Measurements from ENCODE around the gene TMEM80.
"Not testable (repeated sequence)": the region's sequence is repeated elsewhere in the genome, so short reads cannot be mapped to it uniquely, and the experiment has no call there.

TMEM80 gene

GRCh38 chr11:695538-696248 is at the start of gene TMEM80:
Gene TMEM80, plus strand, starts transcription at chr11:695816. Its CDS starts 12 bp downstream, at chr11:695828.
- peak; percentile 96 for DNase-seq (ENCODE audit: low read depth)

- DNase-seq (ENCODE audit: low read depth) = no peak
Observed at GRCh38 chr11:646214-646613, 49.4 kb upstream of the TMEM80 start.

DNA sequence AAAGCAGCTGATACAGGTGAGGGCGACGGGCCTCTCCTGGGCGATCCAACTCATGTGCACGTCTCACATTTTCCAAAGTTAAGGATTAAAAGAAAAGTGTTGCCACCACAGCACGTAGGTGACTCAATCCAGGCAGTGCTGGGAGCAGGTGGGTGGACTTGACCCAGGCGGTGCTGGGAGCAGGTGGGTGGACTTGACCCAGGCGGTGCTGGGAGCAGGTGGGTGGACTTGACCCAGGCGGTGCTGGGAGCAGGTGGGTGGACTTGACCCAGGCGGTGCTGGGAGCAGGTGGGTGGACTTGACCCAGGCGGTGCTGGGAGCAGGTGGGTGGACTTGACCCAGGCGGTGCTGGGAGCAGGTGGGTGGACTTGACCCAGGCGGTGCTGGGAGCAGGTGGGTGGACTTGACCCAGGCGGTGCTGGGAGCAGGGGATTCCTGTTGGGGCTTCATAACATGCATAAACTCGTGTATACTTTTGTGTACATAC is 47.9 kb upstream of the TMEM80 start:
- not testable (repeated sequence) for DNase-seq (ENCODE audit: low read depth)

DNA sequence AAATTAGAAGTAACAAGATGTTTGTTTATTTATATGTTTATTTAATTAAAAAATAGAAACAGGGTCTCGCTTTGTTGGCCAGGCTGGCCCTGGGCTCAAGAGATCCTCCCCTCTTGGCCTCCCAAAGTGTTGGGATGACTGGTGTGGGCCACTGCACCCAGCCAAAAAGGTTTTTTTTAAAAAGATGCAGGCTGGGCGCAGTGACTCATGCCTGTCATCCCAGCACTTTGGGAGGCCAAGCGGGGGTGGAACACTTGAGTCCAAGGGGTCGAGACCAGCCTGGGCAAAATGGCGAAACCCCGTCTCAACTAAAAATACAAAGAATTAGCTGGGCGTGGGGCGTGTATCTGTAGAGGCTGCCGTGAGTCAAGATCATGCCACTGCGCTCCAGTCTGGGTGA is 45.1 kb upstream of the TMEM80 start:
- DNase-seq (ENCODE audit: low read depth) = no peak

DNA sequence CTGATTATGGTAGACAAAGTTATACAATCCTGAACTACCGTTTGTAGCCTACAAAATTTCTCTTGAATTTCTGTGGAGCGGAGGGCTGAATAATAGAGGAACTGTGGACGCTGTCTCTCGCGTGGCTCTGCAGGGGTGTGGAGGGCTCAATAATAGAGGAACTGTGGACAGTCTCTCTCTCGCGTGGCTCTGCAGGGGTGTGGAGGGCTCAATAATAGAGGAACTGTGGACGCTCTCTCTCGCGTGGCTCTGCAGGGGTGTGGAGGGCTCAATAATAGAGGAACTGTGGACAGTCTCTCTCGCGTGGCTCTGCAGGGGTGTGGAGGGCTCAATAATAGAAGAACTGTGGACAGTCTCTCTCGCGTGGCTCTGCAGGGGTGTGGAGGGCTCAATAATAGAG is 42.5 kb upstream of the TMEM80 start:
- not testable (repeated sequence) for DNase-seq (ENCODE audit: low read depth)

DNA sequence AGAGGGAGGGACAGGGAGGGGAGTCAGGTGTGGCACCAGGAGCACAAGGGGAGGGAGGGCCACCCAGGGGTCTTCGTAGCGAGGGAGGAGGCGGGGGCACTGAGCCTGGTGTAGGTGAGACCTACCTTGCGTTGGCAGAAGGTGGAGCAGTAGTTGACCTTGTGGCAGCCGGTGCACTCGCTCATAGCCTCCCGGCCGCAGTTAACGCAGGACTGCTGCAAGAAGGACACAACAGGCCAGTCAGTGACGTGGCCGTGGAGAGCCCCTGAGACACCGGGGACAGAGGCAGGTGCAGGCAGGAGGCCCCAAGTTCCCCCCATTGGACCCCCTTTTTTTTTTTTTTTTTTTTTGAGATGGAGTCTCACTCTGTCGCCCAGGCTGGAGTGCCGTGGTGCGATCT is 41.8 kb upstream of the TMEM80 start:
- DNase-seq (ENCODE audit: low read depth) = no peak

- DNase-seq (ENCODE audit: low read depth) = not testable (repeated sequence)
Observed at GRCh38 chr11:654444-654843, 41.2 kb upstream of the TMEM80 start.

DNA sequence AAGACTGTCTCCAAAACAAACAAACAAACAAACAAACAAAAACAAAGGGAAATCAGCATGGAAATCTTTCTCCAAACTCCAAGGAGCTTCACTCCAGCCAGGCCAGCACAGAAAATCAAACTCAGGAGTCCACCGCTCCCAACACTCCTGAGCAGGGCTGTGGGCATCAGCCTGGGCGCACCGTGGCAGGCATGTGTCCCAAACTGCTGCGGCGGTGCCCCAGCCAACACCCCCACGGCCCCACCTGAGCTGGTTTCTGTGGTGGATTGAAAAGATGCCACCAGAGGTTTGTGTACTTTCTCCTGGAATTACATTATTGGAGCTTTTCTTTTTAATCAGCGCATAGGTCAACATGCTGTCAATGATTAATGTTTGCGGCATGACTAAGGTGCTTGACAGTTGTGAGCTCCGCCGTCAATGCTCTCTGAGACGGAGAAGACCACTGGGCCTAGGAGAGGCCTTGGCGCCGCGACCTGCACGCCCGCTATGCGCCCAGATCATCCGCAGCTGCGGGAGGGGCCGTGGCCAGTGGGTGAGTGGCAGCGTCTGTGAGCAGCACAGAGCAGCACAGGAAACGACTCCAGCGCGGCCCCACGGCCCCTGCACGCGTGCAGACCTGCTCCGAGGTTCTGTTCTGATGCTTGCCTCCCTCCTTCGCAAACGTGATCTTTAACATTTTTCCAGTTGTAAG is 40.4 kb upstream of the TMEM80 start:
- DNase-seq (ENCODE audit: low read depth) = no peak

- DNase-seq (ENCODE audit: low read depth) = no peak
Observed at GRCh38 chr11:656426-656825, 39.2 kb upstream of the TMEM80 start.

DNA sequence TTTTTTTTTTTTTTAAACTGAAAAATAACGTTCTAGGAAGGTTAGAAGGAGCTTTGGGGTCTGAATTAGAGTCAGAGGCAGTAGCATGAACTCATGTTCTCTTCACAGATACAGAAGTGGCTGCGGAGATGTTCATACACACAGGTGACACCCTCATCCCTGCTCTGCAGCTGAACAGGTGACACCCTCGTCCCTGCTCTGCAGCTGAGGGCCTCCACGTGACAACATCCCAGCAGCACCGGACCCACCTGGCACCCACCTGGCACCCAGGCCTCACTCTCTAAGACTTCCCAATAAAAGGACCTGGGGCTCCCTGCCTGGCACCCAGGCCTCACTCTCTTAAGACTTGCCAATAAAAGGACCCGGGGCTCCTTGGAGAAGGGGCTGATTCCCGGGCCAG is 38.8 kb upstream of the TMEM80 start:
- DNase-seq (ENCODE audit: low read depth) = no peak

- DNase-seq (ENCODE audit: low read depth) = no peak
Observed at GRCh38 chr11:657691-658126, 37.9 kb upstream of the TMEM80 start.

GRCh38 chr11:659532-660085 is 36.0 kb upstream of the TMEM80 start:
- no peak for DNase-seq (ENCODE audit: low read depth)

DNA sequence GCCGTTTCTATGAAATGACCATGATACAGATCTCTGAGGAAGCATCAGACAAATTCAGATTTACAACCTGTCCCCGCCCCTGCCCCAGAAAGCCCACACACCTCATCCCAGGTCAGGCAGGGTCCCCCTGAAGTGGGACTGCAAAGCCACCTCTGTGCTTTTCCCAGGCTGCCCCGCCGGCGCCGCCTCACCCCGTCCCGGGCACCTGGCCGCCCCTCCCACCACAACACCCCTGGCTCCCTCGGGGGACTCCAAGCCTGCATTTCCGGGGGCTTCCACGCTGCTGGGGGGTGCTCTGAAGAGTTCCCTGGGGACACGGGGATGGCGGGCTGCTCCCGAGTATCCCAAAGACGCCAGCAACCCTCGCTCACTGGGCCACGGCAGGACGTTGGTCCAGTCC is 35.3 kb upstream of the TMEM80 start:
- no peak for DNase-seq (ENCODE audit: low read depth)

GRCh38 chr11:660681-661444 is 34.8 kb upstream of the TMEM80 start:
- DNase-seq (ENCODE audit: low read depth) = no peak

DNA sequence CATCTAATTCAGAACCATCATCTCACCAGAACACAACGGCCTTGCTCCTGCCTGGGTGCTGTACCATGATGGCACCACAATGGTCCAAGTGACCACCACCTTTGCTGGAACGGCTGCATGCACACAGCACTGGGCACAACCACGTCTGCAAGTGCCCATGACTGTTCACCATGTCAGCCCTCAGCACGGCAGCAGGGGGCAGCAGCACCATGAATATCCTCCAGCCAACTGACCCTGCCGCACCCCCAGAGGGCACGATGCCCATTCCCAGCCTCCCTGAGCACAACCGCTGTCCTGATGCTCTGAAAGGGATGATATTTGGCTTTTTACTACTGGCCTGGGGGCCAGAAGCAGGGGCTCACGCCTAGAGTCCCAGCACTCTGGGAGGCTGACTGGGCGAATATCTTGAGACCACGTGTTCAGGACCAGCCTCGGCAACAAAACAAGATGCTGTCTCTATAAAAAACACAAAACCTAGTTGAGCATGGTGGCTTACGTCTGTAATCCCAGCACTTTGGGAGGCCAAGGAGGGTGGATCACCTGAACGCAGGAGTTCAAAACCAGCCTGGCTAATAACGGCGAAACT is 32.8 kb upstream of the TMEM80 start:
- peak; percentile 44 for DNase-seq (ENCODE audit: low read depth)

- DNase-seq (ENCODE audit: low read depth) = peak; percentile 9
Observed at GRCh38 chr11:665062-665703, 30.4 kb upstream of the TMEM80 start.

GRCh38 chr11:665704-666281 is 29.8 kb upstream of the TMEM80 start:
- peak; percentile 20 for DNase-seq (ENCODE audit: low read depth)

GRCh38 chr11:673866-674265 is 21.8 kb upstream of the TMEM80 start:
- DNase-seq (ENCODE audit: low read depth) = no peak

GRCh38 chr11:674406-674805 is 21.2 kb upstream of the TMEM80 start:
- DNase-seq (ENCODE audit: low read depth) = no peak

DNA sequence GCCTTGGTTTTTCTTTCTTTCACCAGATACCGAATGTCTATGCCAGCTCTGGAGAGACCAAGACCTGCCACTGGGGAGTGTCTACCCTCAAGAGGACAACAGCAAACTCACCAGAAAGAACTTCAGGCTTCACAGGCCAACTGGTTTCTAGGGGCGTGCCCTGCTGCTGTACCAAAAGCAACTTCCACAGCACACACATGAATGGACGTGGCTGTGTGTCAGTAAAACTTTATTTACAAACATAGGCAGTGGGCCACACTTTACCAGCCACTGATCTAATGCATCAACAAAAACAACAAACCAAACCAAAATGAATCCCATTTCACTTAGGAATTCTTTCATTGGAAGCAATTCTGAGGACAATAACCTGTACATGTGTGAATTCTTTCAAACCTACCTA is 17.3 kb upstream of the TMEM80 start:
- no peak for DNase-seq (ENCODE audit: low read depth)
